GM12872 (cell line): Measurements from ENCODE around the gene SAG.

Experiments
- CTCF ChIP-seq: IDR thresholded peaks from 3 replicates; pipeline ENCODE4 v1.5.1; 2011; ENCODE audit warnings: low read depth, mild to moderate bottlenecking, low read length, moderate library complexity; ENCODE audit not compliant: insufficient read depth

Gene SAG

GRCh38 chr2:233358335-233358734, 50.7 kb downstream of the SAG start:
- TF ChIP-seq CTCF: no peak

GRCh38 chr2:233358947-233359346, 51.3 kb downstream of the SAG start:
- no peak for TF ChIP-seq CTCF

DNA sequence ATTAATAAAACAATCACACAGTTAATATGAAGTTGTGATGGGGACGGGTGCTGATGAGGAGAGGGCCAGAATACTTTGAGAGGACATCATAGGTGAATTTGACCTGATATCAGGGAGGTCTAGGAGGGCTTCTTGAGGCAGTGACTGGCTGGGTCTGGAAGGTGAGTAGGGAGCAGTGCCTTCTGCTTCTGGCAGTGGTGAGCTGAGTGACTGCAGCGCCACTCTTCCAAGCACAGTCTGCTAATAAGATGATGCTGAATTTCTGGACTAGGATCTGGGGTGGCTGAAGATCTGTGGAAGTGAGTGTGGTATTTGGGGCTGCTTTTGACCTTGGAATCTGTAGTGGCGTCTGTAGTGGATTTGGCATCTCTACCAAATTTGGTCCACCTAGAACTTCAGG, 52.2 kb downstream of the SAG start:
- no peak for TF ChIP-seq CTCF

- TF ChIP-seq CTCF: no peak
Observed at GRCh38 chr2:233360771-233361176, 53.2 kb downstream of the SAG start.

GRCh38 chr2:233361297-233361696, 53.7 kb downstream of the SAG start:
- no peak for TF ChIP-seq CTCF

GRCh38 chr2:233362742-233363141, 55.1 kb downstream of the SAG start:
- no peak for TF ChIP-seq CTCF

GRCh38 chr2:233363744-233364235, 56.2 kb downstream of the SAG start:
- no peak for TF ChIP-seq CTCF
